H1 (cell line): ENCODE results near the gene TCF7L1. TPM values are rescaled to one million over a fixed set of nuclear protein-coding genes. Genes with fewer than 3 reads are reported as not detected.

Experiments
- CTCF ChIA-PET: fragments of 300-600 bp; sonication (Branson Sonifier 250); formaldehyde crosslinking; loops from one replicate; lab custom pipeline; 2021; ENCODE audit not compliant: partially characterized antibody; lab: Charles Lee
- POLR2A ChIA-PET: fragments of 300-600 bp; sonication (Branson Sonifier 250); formaldehyde crosslinking; loops from one replicate; lab custom pipeline; 2021; ENCODE audit warnings: inconsistent platforms; ENCODE audit not compliant: partially characterized antibody; lab: Charles Lee
- DNase-seq, 2 experiments: peaks; one replicate each; pipeline versions ENCODE4 v3.0.0 to v3.0.0-alpha.2; 2010 to 2022; ENCODE audit warnings: low spot score in 2 of 2, low read depth in 1 of 2, mixed read lengths in 1 of 2
- FAIRE-seq: peaks from 2 replicates; lab custom pipeline; 2011; peaks lifted over from hg19 to GRCh38; lab: Jason Lieb, UNC
- H2AFZ ChIP-seq: 2 replicates; pipeline ENCODE4 v1.8.1; 2012; ENCODE audit warnings: low read length, inconsistent platforms
- H2AK5ac ChIP-seq: 2 replicates; pipeline ENCODE4 v1.6.1; 2013; ENCODE audit warnings: low read depth, low read length
- H2BK120ac ChIP-seq: replicated peaks from 2 replicates; pipeline ENCODE3; 2013; ENCODE audit warnings: low read depth, low read length, inconsistent platforms
- H2BK12ac ChIP-seq: 2 replicates; pipeline ENCODE4 v1.6.1; 2013; ENCODE audit warnings: low read depth, low read length
- H2BK15ac ChIP-seq: 2 replicates; pipeline ENCODE4 v1.6.1; 2013; ENCODE audit warnings: low read length
- H2BK20ac ChIP-seq: 2 replicates; pipeline ENCODE4 v1.6.1; 2013; ENCODE audit warnings: low read length
- H2BK5ac ChIP-seq: 2 replicates; pipeline ENCODE4 v1.6.1; 2013; ENCODE audit warnings: low read depth, low read length
- H3K14ac ChIP-seq: 2 replicates; pipeline ENCODE4 v1.6.1; 2013; ENCODE audit warnings: inconsistent platforms; ENCODE audit not compliant: insufficient read length
- H3K18ac ChIP-seq: 2 replicates; pipeline ENCODE4 v1.6.1; 2013; ENCODE audit warnings: low read length; ENCODE audit errors: extremely low read depth
- H3K23ac ChIP-seq: 2 replicates; pipeline ENCODE4 v1.6.1; 2013; ENCODE audit warnings: inconsistent platforms; ENCODE audit not compliant: insufficient read length
- H3K23me2 ChIP-seq: 2 replicates; pipeline ENCODE4 v1.6.1; 2013; ENCODE audit warnings: low read depth, low read length
- H3K27ac ChIP-seq: 2 replicates; pipeline ENCODE4 v1.6.1; 2011; ENCODE audit warnings: low read depth, low read length, inconsistent platforms
- H3K27me3 ChIP-seq, 4 experiments: replicated peaks in 1 of 4; 1 replicate in 1 of 4; 2 replicates in 3 of 4; pipeline versions ENCODE4 v1.6.1 to v1.8.1; 2011 to 2013; ENCODE audit warnings: low read length in 3 of 4, mild to moderate bottlenecking in 3 of 4, inconsistent platforms in 2 of 4, mixed read lengths in 2 of 4, moderate library complexity in 1 of 4; ENCODE audit not compliant: control insufficient read depth in 3 of 4, insufficient read depth in 3 of 4; ENCODE audit errors: extremely low read depth in 1 of 4
- H3K36me3 ChIP-seq, 4 experiments: 2 replicates each; pipeline versions ENCODE4 v1.6.1 to v1.8.1; 2011 to 2013; ENCODE audit warnings: mild to moderate bottlenecking in 4 of 4, low read length in 3 of 4, moderate library complexity in 2 of 4, control low read depth in 1 of 4, inconsistent platforms in 1 of 4; ENCODE audit not compliant: insufficient read depth in 4 of 4, control insufficient read depth in 2 of 4
- H3K4ac ChIP-seq: replicated peaks from 2 replicates; pipeline ENCODE3; 2013; ENCODE audit warnings: low read length, low read depth, mixed read lengths, inconsistent platforms; ENCODE audit not compliant: insufficient read length
- H3K4me1 ChIP-seq, 4 experiments: replicated peaks in 1 of 4; 1 replicate in 1 of 4; 2 replicates in 3 of 4; pipeline versions ENCODE4 v1.6.1 to v1.8.1; 2011 to 2013; ENCODE audit warnings: low read length in 3 of 4, inconsistent platforms in 2 of 4, mixed read lengths in 1 of 4; ENCODE audit not compliant: insufficient read depth in 4 of 4, control insufficient read depth in 3 of 4
- H3K4me2 ChIP-seq, 2 experiments: 2 replicates each; pipeline versions ENCODE4 v1.6.1 to v1.8.1; 2011 to 2013; ENCODE audit warnings: low read depth in 2 of 2, low read length in 2 of 2, control low read depth in 1 of 2, inconsistent platforms in 1 of 2, mild to moderate bottlenecking in 1 of 2; ENCODE audit not compliant: insufficient read depth in 1 of 2
- H3K4me3 ChIP-seq, 4 experiments: fragments of 200-600, 300-600 bp in 1 of 4; sonication (generic), shearing (Covaris generic), sonication (Bioruptor Twin) in 1 of 4; 2 replicates each; pipeline versions ENCODE4 v1.5.1 to v1.8.1; 2011 to 2016; ENCODE audit warnings: low read length in 4 of 4, low read depth in 3 of 4, control low read depth in 2 of 4, inconsistent platforms in 2 of 4, mild to moderate bottlenecking in 2 of 4, mixed read lengths in 1 of 4, moderate library complexity in 1 of 4; ENCODE audit not compliant: insufficient read depth in 2 of 4; ENCODE audit errors: extremely low read depth in 1 of 4
- H3K56ac ChIP-seq: replicated peaks from 2 replicates; pipeline ENCODE3; 2013; ENCODE audit warnings: low read depth, mild to moderate bottlenecking, mixed read lengths, low read length, inconsistent platforms; ENCODE audit not compliant: insufficient read length
- H3K79me1 ChIP-seq: 2 replicates; pipeline ENCODE4 v1.6.1; 2013; ENCODE audit warnings: low read depth, low read length, control low read depth
- H3K79me2 ChIP-seq, 2 experiments: 2 replicates each; pipeline versions ENCODE4 v1.6.1 to v1.8.1; 2012 to 2013; ENCODE audit warnings: low read length in 2 of 2, mild to moderate bottlenecking in 2 of 2, inconsistent platforms in 1 of 2; ENCODE audit not compliant: insufficient read depth in 2 of 2, control insufficient read depth in 1 of 2
- H3K9ac ChIP-seq, 4 experiments: replicated peaks in 1 of 4; 1 replicate in 1 of 4; 2 replicates in 3 of 4; pipeline versions ENCODE4 v1.6.1 to v1.8.1; 2011 to 2013; ENCODE audit warnings: low read depth in 3 of 4, low read length in 3 of 4, control low read depth in 2 of 4, mild to moderate bottlenecking in 2 of 4, moderate library complexity in 2 of 4, inconsistent platforms in 1 of 4; ENCODE audit errors: extremely low read depth in 1 of 4
- H3K9me3 ChIP-seq, 2 experiments: 2 replicates each; pipeline versions ENCODE4 v1.6.1 to v1.8.1; 2012 to 2013; ENCODE audit warnings: mild to moderate bottlenecking in 2 of 2, moderate library complexity in 2 of 2, control low read depth in 1 of 2, inconsistent platforms in 1 of 2, low read depth in 1 of 2, low read length in 1 of 2, mixed read lengths in 1 of 2; ENCODE audit not compliant: insufficient read depth in 2 of 2
- H4K20me1 ChIP-seq, 2 experiments: replicated peaks in 1 of 2; 2 replicates each; pipeline versions ENCODE3 to v1.8.1; 2011 to 2013; ENCODE audit warnings: inconsistent platforms in 2 of 2, low read length in 2 of 2, mild to moderate bottlenecking in 1 of 2; ENCODE audit not compliant: insufficient read depth in 2 of 2, control insufficient read depth in 1 of 2
- H4K5ac ChIP-seq: 2 replicates; pipeline ENCODE4 v1.6.1; 2013; ENCODE audit warnings: low read length, low read depth, mixed read lengths, inconsistent platforms; ENCODE audit not compliant: insufficient read length
- H4K8ac ChIP-seq: 2 replicates; pipeline ENCODE4 v1.8.0; 2013; ENCODE audit warnings: mild to moderate bottlenecking, moderate library complexity, low read length, inconsistent platforms; ENCODE audit not compliant: insufficient read depth; ENCODE audit errors: extremely low read depth
- H4K91ac ChIP-seq: replicated peaks from 2 replicates; pipeline ENCODE3; 2013; ENCODE audit warnings: low read length, mixed read lengths, inconsistent platforms; ENCODE audit not compliant: insufficient read length
- JUN ChIP-seq: IDR thresholded peaks from 2 replicates; pipeline ENCODE4 v1.6.1; 2011; ENCODE audit warnings: low read depth, mild to moderate bottlenecking, improper control_type of control experiment, low read length
- JUND ChIP-seq: IDR thresholded peaks from 2 replicates; pipeline ENCODE4 v1.6.1; 2011; ENCODE audit warnings: mild to moderate bottlenecking, improper control_type of control experiment, low read length
- RNF2 ChIP-seq: fragments of 200-900, 300-1000 bp; sonication (generic); IDR thresholded peaks from 2 replicates; pipeline ENCODE4 v1.7.1; 2016; ENCODE audit warnings: borderline replicate concordance, low read depth, mild to moderate bottlenecking, antibody characterized with exemption, low read length; ENCODE audit not compliant: poor library complexity, severe bottlenecking; ENCODE audit errors: missing control alignments
- TAF1 ChIP-seq: IDR thresholded peaks from 2 replicates; pipeline ENCODE4 v1.6.1; 2011; ENCODE audit warnings: mild to moderate bottlenecking, low read depth, low read length
- TBP ChIP-seq: IDR thresholded peaks from 2 replicates; pipeline ENCODE4 v1.6.1; 2011; ENCODE audit warnings: low read depth, low read length, improper control_type of control experiment
- YY1 ChIP-seq: IDR thresholded peaks from 2 replicates; pipeline ENCODE4 v1.6.1; 2011; ENCODE audit warnings: low read depth, mild to moderate bottlenecking, low read length
- WGBS, 2 experiments: shearing (Covaris generic) in 1 of 2; methylation state at CpG; one replicate each; pipeline versions ENCODE4 v1.1.6 to v1.1.7; 2013 to 2015; ENCODE audit warnings: low lambda C conversion rate in 2 of 2, mixed read lengths in 2 of 2, inconsistent platforms in 1 of 2, low coverage in 1 of 2, missing lambda C conversion rate in 1 of 2; ENCODE audit not compliant: insufficient replicate concordance in 2 of 2, insufficient coverage in 1 of 2, insufficient read length in 1 of 2; ENCODE audit errors: extremely low coverage in 1 of 2, missing lambda C conversion rate in 1 of 2; 5-methylcytosine and 5-hydroxymethylcytosine counted together
- polyA plus RNA-seq, 7 experiments: library from polyadenylated mRNA; depleted of rRNA in 3 of 7; stranded (reverse) in 5 of 7; unstranded in 2 of 7; fragments of >200 nt in 5 of 7; fragments of 200-250 nt in 2 of 7; gene quantifications; 1 replicate in 5 of 7; 2 replicates in 1 of 7; 4 replicates in 1 of 7; pipeline versions ENCODE4 v1.2.1 to v1.2.3, GENCODE V29; 2011 to 2013; ENCODE audit warnings: missing spikeins in 2 of 7, mixed read lengths in 2 of 7
- total RNA-seq: library from RNA; stranded (reverse); fragmentation: NEBNext Ultra II Directional; extraction: Animal tissue kit (Norgen Biotek cat#: 25700); gene quantifications from 2 replicates; pipeline ENCODE4 v1.2.1, GENCODE V29; 2021
- TF ChIP-seq, protein P1 (sequence below): IDR thresholded peaks from 2 replicates; pipeline ENCODE4 v1.6.1; 2011; ENCODE audit warnings: low read depth, mild to moderate bottlenecking, low read length; ENCODE audit not compliant: insufficient read depth
- TF ChIP-seq, protein P2 (sequence below): IDR thresholded peaks from 2 replicates; pipeline ENCODE4 v1.6.1; 2012; ENCODE audit warnings: inconsistent platforms

Gene TCF7L1
- total and polyA plus RNA-seq, 2 of the 8 experiments (the other 6 are each of a cell fraction or from before 2014, with no cell fraction given), result 27.5 to 108 TPM

DNA sequence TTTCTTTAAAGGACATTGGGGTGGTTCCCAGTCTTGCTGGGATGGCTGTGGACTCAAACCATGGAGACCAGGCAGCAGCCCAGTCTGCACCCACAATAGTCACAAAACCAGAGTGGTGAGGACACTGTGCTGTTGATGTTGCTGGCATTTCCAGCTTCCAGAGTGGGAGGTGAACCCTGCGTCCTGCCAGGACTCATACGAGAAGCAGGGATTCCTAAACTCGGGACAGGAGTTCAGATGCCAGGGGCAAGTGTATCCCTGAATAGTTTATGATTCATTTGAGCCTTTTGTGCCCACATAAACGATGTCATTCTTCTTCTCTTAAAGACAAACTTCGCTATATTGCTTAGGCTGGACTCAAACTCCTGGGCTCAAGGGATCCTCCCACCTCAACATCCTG is 62.8 kb downstream of the TCF7L1 start:
- Histone ChIP-seq H3K4me1 (peaks cover 0 to 3% (median 2%) of the 10 kb centered on the region in 4 experiments; a peak in 3 of 7 replicates), H3K79me2 (peaks cover 6 to 96% of the 10 kb centered on the region in 2 experiments), H4K20me1 (peaks cover 7 to 21% of the 10 kb centered on the region in 2 experiments)

More for the DNA sequence above, 62.8 kb downstream of the TCF7L1 start:
- DNase-seq (no peak), FAIRE-seq (no peak)
- no peak overlapping the region for H3K4me2 ChIP-seq
- H3K27me3 ChIP-seq, result no peaks in the 10 kb centered on the region
- H3K36me3 ChIP-seq, result peaks cover 0 to 4% (median 0%) of the 10 kb centered on the region in 4 experiments; a peak in 2 of 8 replicates
- CTCF ChIA-PET, result interaction anchor here (0.7 to 7.4 kb wide), 4 partner anchors 10 to 20 kb away, joined by 3 to 53 read pairs (median 14); no protein-coding TSS in a partner anchor
- no peak overlapping the region for H2AK5ac ChIP-seq
- H3K14ac ChIP-seq, result no peak overlapping the region
- no peak overlapping the region for H2BK15ac ChIP-seq
- no peak overlapping the region for H4K8ac ChIP-seq
- no peak overlapping the region for H3K23ac ChIP-seq
- POLR2A ChIA-PET, result interaction anchor here (1.1 to 1.3 kb wide), 2 partner anchors 13 to 34 kb away, joined by 3 read pairs; no protein-coding TSS in a partner anchor
- H3K56ac ChIP-seq, result no peak overlapping the region
- no peak overlapping the region for H3K27ac ChIP-seq
- H3K9me3 ChIP-seq, result no peaks in the 10 kb centered on the region
- H3K23me2 ChIP-seq, result no peaks in the 10 kb centered on the region
- TF ChIP-seq YY1, result no peak
- TF ChIP-seq JUND, result no peak
- TF ChIP-seq TAF1, result no peak
- TF ChIP-seq, protein P1, sequence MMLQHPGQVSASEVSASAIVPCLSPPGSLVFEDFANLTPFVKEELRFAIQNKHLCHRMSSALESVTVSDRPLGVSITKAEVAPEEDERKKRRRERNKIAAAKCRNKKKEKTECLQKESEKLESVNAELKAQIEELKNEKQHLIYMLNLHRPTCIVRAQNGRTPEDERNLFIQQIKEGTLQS, result no peak
- no peak for TF ChIP-seq RNF2
- no peak for TF ChIP-seq JUN
- TF ChIP-seq TBP, result no peak
- TF ChIP-seq, protein P2, sequence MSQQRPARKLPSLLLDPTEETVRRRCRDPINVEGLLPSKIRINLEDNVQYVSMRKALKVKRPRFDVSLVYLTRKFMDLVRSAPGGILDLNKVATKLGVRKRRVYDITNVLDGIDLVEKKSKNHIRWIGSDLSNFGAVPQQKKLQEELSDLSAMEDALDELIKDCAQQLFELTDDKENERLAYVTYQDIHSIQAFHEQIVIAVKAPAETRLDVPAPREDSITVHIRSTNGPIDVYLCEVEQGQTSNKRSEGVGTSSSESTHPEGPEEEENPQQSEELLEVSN, result no peak
- H4K91ac ChIP-seq, result no peak overlapping the region
- H3K18ac ChIP-seq, result no peak overlapping the region
- no peak overlapping the region for H2AFZ ChIP-seq
- no peak overlapping the region for H2BK5ac ChIP-seq
- H3K4ac ChIP-seq, result no peak overlapping the region
- H3K9ac ChIP-seq, result no peak overlapping the region
- H3K79me1 ChIP-seq, result peaks cover 28% of the 10 kb centered on the region
- no peak overlapping the region for H2BK120ac ChIP-seq
- H3K4me3 ChIP-seq, result no peak overlapping the region
- H2BK20ac ChIP-seq, result no peak overlapping the region
- 94% methylated on average over 5 of the region's 5 CpGs; no CpG with 5 or more reads in 1 of the 2 experiments for WGBS, 2 experiments
- H2BK12ac ChIP-seq, result no peak overlapping the region
- H4K5ac ChIP-seq, result no peak overlapping the region
